ENCODE results near the gene ADAM10. TPM values are rescaled to one million over a fixed set of nuclear protein-coding genes. Genes with fewer than 3 reads are reported as not detected.

ADAM10 gene
- total RNA-seq, 1 experiment from 2014 or later = 159 TPM

GRCh38 chr15:58616171-58616570 lies 133.3 kb downstream of the ADAM10 start:
- Histone ChIP-seq H2BK5ac (ENCODE audit: insufficient read length, low read length) (no peak overlapping the region), H3K14ac (ENCODE audit: insufficient read depth, low read length) (no peak overlapping the region), H3K79me2 (ENCODE audit: insufficient read depth, low read length) (no peaks in the 10 kb centered on the region), H4K8ac (replicated peaks; ENCODE audit: insufficient read length, low read depth, low read length) (no peak overlapping the region), H2AFZ (ENCODE audit: low read length) (no peak overlapping the region), H3K4ac (ENCODE audit: low read depth, low read length) (no peak overlapping the region), H4K5ac (ENCODE audit: insufficient read length, low read depth, low read length) (no peak overlapping the region), H2BK20ac (ENCODE audit: low read depth, low read length, poor library complexity, severe bottlenecking) (no peak overlapping the region), H3K18ac (ENCODE audit: insufficient read length, low read depth, low read length) (no peak overlapping the region), H3T11ph (ENCODE audit: low read length) (no peak overlapping the region), H3K4me1 (ENCODE audit: insufficient read depth, low read length) (no peaks in the 10 kb centered on the region), H2AK5ac (ENCODE audit: insufficient read length, low read length) (no peak overlapping the region), H2BK12ac (ENCODE audit: insufficient read length, low read depth, low read length) (no peak overlapping the region), H3K9ac (ENCODE audit: extremely low read depth, insufficient read length, low read length) (no peak overlapping the region), H3K9me3 (ENCODE audit: control insufficient read depth, low read depth, low read length) (no peaks in the 10 kb centered on the region), H3K23ac (ENCODE audit: insufficient read length, low read depth, low read length) (no peak overlapping the region), H3K4me2 (ENCODE audit: insufficient read depth, insufficient read length, low read length) (no peak overlapping the region), H4K91ac (ENCODE audit: insufficient read length, low read depth, low read length) (no peak overlapping the region), H4K20me1 (ENCODE audit: control insufficient read depth, insufficient read depth, insufficient read length) (no peaks in the 10 kb centered on the region), H2BK120ac (ENCODE audit: low read depth, low read length, poor library complexity, severe bottlenecking) (no peak overlapping the region), H2BK15ac (ENCODE audit: low read depth, low read length) (no peak overlapping the region), H3K56ac (ENCODE audit: insufficient read length, low read depth, low read length) (no peak overlapping the region), H3K27me3 (ENCODE audit: insufficient read depth, low read length) (no peaks in the 10 kb centered on the region), H3K23me2 (ENCODE audit: insufficient read length, low read depth, low read length, poor library complexity, severe bottlenecking) (no peaks in the 10 kb centered on the region), H3K27ac (ENCODE audit: insufficient read length, low read depth, low read length) (no peak overlapping the region), H3K79me1 (ENCODE audit: insufficient read depth, low read depth, low read length, poor library complexity, severe bottlenecking) (no peaks in the 10 kb centered on the region)
- Mint-ChIP-seq H3K4me1 (no peaks in the 10 kb centered on the region; a peak in 1 of 4 replicates), H3K4me3 (no peak overlapping the region), H3K9me3 (peaks cover 10 to 12% of the 10 kb centered on the region in 2 experiments), H3K36me3 (ENCODE audit: insufficient read depth in 1 of 3, low read depth in 3 of 3) (peaks cover 48 to 58% (median 51%) of the 10 kb centered on the region in 3 experiments), H3K27me3 (ENCODE audit: low read depth) (no peaks in the 10 kb centered on the region), H3K27ac (no peak overlapping the region)
- no peak for TF ChIP-seq CTCF (conservative IDR thresholded peaks at IDR 0.05)
- no peak for DNase-seq
- no CpG with 5 or more reads among the region's 1 CpG for WGBS (ENCODE audit: extremely low coverage, insufficient read length, low lambda C conversion rate)

Data from H9 (cell line).